Measurements from ENCODE around the gene PMFBP1. TPM values are rescaled to one million over a fixed set of nuclear protein-coding genes. Genes with fewer than 3 reads are reported as not detected.

The PMFBP1 gene
- total RNA-seq, 2 experiments from 2014 or later, result 1.4 to 1.6 TPM

GRCh38 chr16:72072514-72073342 is 99.2 kb downstream of the PMFBP1 start:
- no peaks in the 10 kb centered on the region for H3K4me1 ChIP-seq (ENCODE audit: insufficient read depth, low read length)
- no peaks in the 10 kb centered on the region for H3K27me3 ChIP-seq (ENCODE audit: control insufficient read depth in 1 of 2, insufficient read depth in 2 of 2, low read length in 2 of 2)
- no peak for ATAC-seq (ENCODE audit: poor library complexity)
- H3K36me3 ChIP-seq (ENCODE audit: insufficient read depth, low read length), result no peaks in the 10 kb centered on the region
- Mint-ChIP-seq H3K27ac (no peak overlapping the region), H3K4me3 (no peak overlapping the region), H3K9me3 (no peaks in the 10 kb centered on the region), H3K36me3 (ENCODE audit: low read depth) (no peaks in the 10 kb centered on the region), H3K4me1 (ENCODE audit: low read depth) (no peaks in the 10 kb centered on the region), H3K27me3 (no peaks in the 10 kb centered on the region)
- CTCF ChIA-PET, result no interaction called here
- no peak overlapping the region for H3K27ac ChIP-seq (ENCODE audit: low read depth in 1 of 2, low read length in 2 of 2)
- intact Hi-C loops (cut with DNase I, micrococcal nuclease), result loop anchor here in 1 of 2 experiments (2.0 kb wide), 1 partner anchor 46 kb away; no protein-coding TSS in a partner anchor
- POLR2A ChIA-PET, result no interaction called here
- H3K4me3 ChIP-seq (ENCODE audit: low read length), result no peak overlapping the region
- no peak for DNase-seq
- H3K9me3 ChIP-seq (ENCODE audit: control insufficient read depth in 1 of 2, insufficient read depth in 1 of 2, low read length in 2 of 2), result no peaks in the 10 kb centered on the region
- TF ChIP-seq CTCF (IDR thresholded peaks at IDR 0.05), result no peak

Other genes starting within 250 kb of the PMFBP1 start
- not detected for gene PKD1L3, start 171.8 kb downstream of the PMFBP1 start, total RNA-seq
- gene DHODH, start 163.4 kb downstream of the PMFBP1 start, total RNA-seq, result 1 to 10 TPM; 2.5 to 2.7 TPM
- gene HP, start 117.7 kb downstream of the PMFBP1 start, total RNA-seq, result not detected
- gene HPR, start 108.9 kb downstream of the PMFBP1 start, total RNA-seq, result not detected
- gene TXNL4B, start 78.5 kb downstream of the PMFBP1 start, total RNA-seq, result 10 to 100 TPM; 11.5 to 15.0 TPM
- 100 to 1,000 TPM; 103 to 109 TPM for gene DHX38, start 78.3 kb downstream of the PMFBP1 start, total RNA-seq

Data from CD4-positive, alpha-beta T cell (primary cell).